ENCODE results near the gene ARHGAP5. TPM values are rescaled to one million over a fixed set of nuclear protein-coding genes. Genes with fewer than 3 reads are reported as not detected.

The ARHGAP5 gene
- total RNA-seq, 1 experiment from 2014 or later = 66.9 TPM

DNA sequence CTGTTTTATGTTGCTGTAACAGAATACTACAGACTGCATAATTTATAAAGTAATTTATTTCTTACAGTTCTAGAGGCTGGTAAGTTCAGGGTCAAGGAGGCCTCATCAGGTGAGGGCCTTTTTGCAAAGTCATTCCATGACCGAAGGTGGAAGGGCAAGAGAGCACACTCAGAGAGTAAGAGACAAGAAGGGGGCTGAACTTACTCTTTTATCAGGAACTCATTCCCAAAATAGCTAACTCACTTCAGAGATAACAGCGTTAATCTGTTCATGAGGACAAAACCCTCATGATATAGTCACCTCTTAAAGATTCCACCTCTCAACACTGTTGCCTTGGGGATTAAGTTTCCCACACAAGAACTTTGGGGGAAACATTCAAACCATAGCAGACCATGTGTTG is 73.3 kb downstream of the ARHGAP5 start:
- H3K27me3 Mint-ChIP-seq (ENCODE audit: low read depth) = no peaks in the 10 kb centered on the region
- peaks cover 13% of the 10 kb centered on the region for H3K4me1 Mint-ChIP-seq
- DNase-seq (ENCODE audit: low spot score) = no peak
- H3K36me3 Mint-ChIP-seq = peaks cover 37% of the 10 kb centered on the region
- POLR2A ChIA-PET = no interaction called here
- TF ChIP-seq NR3C1 (CRISPR knock-in tag; conservative IDR thresholded peaks at IDR 0.05; ENCODE audit: low read depth) (no peak), OVOL2 (CRISPR knock-in tag; IDR thresholded peaks at IDR 0.05; ENCODE audit: borderline replicate concordance) (no peak), JUN (CRISPR knock-in tag; IDR thresholded peaks at IDR 0.05) (no peak), EMX1 (CRISPR knock-in tag; IDR thresholded peaks at IDR 0.05) (no peak), GABPB1 (CRISPR knock-in tag; IDR thresholded peaks at IDR 0.05) (no peak), GRHL2 (CRISPR knock-in tag; IDR thresholded peaks at IDR 0.05; ENCODE audit: insufficient replicate concordance, severe bottlenecking) (no peak), ESRRA (CRISPR knock-in tag; IDR thresholded peaks at IDR 0.05; ENCODE audit: borderline replicate concordance) (no peak), NFATC4 (CRISPR knock-in tag; IDR thresholded peaks at IDR 0.05) (no peak), PRRX2 (CRISPR knock-in tag; IDR thresholded peaks at IDR 0.05) (no peak)
- TF ChIP-seq, protein P1, sequence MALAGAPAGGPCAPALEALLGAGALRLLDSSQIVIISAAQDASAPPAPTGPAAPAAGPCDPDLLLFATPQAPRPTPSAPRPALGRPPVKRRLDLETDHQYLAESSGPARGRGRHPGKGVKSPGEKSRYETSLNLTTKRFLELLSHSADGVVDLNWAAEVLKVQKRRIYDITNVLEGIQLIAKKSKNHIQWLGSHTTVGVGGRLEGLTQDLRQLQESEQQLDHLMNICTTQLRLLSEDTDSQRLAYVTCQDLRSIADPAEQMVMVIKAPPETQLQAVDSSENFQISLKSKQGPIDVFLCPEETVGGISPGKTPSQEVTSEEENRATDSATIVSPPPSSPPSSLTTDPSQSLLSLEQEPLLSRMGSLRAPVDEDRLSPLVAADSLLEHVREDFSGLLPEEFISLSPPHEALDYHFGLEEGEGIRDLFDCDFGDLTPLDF (CRISPR knock-in tag; IDR thresholded peaks at IDR 0.05) = no peak
- TF ChIP-seq, protein P2, sequence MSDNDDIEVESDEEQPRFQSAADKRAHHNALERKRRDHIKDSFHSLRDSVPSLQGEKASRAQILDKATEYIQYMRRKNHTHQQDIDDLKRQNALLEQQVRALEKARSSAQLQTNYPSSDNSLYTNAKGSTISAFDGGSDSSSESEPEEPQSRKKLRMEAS (CRISPR knock-in tag; IDR thresholded peaks at IDR 0.05) = no peak
- TF ChIP-seq, protein P3, sequence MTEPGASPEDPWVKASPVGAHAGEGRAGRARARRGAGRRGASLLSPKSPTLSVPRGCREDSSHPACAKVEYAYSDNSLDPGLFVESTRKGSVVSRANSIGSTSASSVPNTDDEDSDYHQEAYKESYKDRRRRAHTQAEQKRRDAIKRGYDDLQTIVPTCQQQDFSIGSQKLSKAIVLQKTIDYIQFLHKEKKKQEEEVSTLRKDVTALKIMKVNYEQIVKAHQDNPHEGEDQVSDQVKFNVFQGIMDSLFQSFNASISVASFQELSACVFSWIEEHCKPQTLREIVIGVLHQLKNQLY (CRISPR knock-in tag; IDR thresholded peaks at IDR 0.05) = no peak
- TF ChIP-seq, protein P4, sequence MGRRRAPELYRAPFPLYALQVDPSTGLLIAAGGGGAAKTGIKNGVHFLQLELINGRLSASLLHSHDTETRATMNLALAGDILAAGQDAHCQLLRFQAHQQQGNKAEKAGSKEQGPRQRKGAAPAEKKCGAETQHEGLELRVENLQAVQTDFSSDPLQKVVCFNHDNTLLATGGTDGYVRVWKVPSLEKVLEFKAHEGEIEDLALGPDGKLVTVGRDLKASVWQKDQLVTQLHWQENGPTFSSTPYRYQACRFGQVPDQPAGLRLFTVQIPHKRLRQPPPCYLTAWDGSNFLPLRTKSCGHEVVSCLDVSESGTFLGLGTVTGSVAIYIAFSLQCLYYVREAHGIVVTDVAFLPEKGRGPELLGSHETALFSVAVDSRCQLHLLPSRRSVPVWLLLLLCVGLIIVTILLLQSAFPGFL (CRISPR knock-in tag; IDR thresholded peaks at IDR 0.05; ENCODE audit: borderline replicate concordance) = no peak
- TF ChIP-seq, protein P5, sequence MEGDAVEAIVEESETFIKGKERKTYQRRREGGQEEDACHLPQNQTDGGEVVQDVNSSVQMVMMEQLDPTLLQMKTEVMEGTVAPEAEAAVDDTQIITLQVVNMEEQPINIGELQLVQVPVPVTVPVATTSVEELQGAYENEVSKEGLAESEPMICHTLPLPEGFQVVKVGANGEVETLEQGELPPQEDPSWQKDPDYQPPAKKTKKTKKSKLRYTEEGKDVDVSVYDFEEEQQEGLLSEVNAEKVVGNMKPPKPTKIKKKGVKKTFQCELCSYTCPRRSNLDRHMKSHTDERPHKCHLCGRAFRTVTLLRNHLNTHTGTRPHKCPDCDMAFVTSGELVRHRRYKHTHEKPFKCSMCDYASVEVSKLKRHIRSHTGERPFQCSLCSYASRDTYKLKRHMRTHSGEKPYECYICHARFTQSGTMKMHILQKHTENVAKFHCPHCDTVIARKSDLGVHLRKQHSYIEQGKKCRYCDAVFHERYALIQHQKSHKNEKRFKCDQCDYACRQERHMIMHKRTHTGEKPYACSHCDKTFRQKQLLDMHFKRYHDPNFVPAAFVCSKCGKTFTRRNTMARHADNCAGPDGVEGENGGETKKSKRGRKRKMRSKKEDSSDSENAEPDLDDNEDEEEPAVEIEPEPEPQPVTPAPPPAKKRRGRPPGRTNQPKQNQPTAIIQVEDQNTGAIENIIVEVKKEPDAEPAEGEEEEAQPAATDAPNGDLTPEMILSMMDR (IDR thresholded peaks at IDR 0.05) = no peak
- H3K9me3 Mint-ChIP-seq = no peaks in the 10 kb centered on the region
- no peak for ATAC-seq
- no peak overlapping the region for H3K27ac Mint-ChIP-seq
- no peak overlapping the region for H3K4me3 Mint-ChIP-seq
- CTCF ChIA-PET = no interaction called here

DNA sequence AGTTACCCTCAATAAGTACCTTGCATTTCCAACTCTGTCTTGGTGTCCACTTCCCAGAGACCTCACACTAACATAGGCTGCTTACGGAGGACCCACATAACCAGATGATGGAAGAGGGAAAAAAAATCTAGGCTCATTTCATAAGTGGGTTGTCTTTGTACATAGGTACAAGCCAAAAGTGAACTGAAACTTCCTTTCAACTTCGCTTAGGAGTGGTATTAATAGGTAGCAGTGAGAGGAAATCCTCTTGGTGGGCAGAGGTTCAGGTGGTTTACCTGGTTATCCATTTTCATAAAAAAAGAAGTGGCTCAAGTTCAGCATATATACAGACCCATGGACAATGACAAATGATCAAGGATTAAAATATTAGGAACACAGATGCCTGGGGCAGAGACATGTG is 88.9 kb downstream of the ARHGAP5 start:
- Mint-ChIP-seq H3K4me3 (no peak overlapping the region), H3K36me3 (0 out of 2 replicates have a peak, but pooled peaks cover 3% of the 10 kb centered on the region), H3K27me3 (ENCODE audit: low read depth) (no peaks in the 10 kb centered on the region), H3K9me3 (peaks cover 19% of the 10 kb centered on the region), H3K4me1 (peaks cover 6% of the 10 kb centered on the region), H3K27ac (no peak overlapping the region)
- DNase-seq (ENCODE audit: low spot score) (no peak), ATAC-seq (no peak)
- POLR2A ChIA-PET = no interaction called here
- CTCF ChIA-PET = no interaction called here
- TF ChIP-seq JAZF1 (CRISPR knock-in tag; IDR thresholded peaks at IDR 0.05) = no peak
- no peak for TF ChIP-seq NR1H2 (CRISPR knock-in tag; IDR thresholded peaks at IDR 0.05)
- no peak for TF ChIP-seq ZNF396 (CRISPR knock-in tag; IDR thresholded peaks at IDR 0.05; ENCODE audit: borderline replicate concordance)
- TF ChIP-seq, protein P5 (IDR thresholded peaks at IDR 0.05) = no peak
- TF ChIP-seq, protein P6, sequence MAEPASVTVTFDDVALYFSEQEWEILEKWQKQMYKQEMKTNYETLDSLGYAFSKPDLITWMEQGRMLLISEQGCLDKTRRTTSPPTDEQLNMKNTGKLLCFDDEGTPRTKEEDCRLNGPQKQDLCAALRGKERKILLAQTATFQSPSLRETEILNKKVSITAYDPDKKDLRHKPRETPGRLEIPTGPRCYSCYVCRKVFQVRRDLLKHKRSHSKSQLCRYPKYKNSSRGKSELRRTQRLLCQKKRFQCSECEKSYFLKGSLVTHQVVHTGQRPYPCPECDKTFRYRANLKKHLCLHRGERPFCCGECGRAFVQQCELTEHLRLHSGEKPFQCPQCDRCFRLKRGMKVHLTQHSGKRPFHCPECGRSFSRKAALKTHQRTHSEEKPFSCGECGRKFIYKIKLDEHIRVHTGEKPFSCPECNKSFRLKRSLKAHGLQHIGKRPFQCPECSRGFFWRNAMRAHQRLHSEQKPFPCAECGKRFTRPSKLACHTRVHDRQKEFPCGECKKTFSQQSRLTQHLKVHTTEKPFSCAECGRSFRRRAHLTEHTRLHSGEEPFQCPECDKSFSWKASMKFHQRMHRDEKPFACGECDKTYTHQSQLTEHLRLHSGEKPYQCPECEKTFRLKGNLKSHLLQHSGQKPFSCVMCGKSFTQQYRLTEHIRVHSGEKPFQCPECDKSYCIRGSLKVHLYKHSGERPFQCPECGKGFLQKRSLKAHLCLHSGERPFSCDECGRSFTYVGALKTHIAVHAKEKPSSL (CRISPR knock-in tag; conservative IDR thresholded peaks at IDR 0.05) = no peak
- no peak for TF ChIP-seq GTF2I (CRISPR knock-in tag; conservative IDR thresholded peaks at IDR 0.05)
